ENCODE data around the gene COX8C.

DNA sequence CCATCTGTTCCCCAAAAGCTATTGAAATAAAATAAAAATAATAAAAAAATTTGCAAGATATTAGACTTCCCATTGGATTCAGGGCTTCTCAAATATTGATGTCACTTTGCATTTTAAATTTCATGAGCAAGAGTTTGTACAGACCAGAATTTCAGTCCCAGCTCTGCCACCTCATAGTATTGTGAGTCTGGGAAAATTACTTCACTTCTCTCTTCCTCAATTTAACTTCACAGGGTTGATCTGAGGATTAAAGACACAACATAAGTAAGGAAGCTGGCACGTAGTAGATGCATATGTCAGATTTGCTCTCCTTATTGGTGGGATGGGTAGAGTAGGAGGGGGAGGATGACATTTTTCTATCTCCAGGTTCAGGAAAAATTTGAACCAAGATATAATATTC, 32.8 kb downstream of the COX8C start:
- TF ChIP-seq, protein P1, sequence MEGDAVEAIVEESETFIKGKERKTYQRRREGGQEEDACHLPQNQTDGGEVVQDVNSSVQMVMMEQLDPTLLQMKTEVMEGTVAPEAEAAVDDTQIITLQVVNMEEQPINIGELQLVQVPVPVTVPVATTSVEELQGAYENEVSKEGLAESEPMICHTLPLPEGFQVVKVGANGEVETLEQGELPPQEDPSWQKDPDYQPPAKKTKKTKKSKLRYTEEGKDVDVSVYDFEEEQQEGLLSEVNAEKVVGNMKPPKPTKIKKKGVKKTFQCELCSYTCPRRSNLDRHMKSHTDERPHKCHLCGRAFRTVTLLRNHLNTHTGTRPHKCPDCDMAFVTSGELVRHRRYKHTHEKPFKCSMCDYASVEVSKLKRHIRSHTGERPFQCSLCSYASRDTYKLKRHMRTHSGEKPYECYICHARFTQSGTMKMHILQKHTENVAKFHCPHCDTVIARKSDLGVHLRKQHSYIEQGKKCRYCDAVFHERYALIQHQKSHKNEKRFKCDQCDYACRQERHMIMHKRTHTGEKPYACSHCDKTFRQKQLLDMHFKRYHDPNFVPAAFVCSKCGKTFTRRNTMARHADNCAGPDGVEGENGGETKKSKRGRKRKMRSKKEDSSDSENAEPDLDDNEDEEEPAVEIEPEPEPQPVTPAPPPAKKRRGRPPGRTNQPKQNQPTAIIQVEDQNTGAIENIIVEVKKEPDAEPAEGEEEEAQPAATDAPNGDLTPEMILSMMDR (IDR thresholded peaks at IDR 0.05), result no peak
- TF ChIP-seq POLR2A (IDR thresholded peaks at IDR 0.05), result no peak
